ENCODE data around the gene DCLK3. TPM values are rescaled to one million over a fixed set of nuclear protein-coding genes. Genes with fewer than 3 reads are reported as not detected.

Gene DCLK3
- total and polyA plus RNA-seq, 4 donors = 0.04 to 0.80 (median 0.21) TPM

DNA sequence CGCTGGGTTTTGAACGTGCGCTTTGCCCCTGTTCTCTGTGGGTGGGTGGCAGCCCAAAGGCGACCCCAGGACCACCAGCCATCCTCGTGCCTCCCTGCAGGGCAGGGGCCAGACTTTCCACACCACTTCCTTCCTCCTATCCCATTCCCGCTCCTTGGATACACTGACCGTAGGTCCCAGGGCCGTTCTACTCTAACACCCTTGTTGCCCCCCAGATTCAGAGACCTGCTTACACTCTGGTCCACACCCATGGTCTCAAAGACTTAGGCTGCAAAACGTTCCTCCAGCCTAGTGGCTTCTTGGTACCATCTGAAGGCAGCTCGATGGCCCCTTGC, 318 bp upstream of the DCLK3 start:
- Histone ChIP-seq H3K36me3 (ENCODE audit: control insufficient read depth in 4 of 4, insufficient read depth in 4 of 4, low read length in 4 of 4) (no peaks in the 10 kb centered on the region), H3K9ac (ENCODE audit: insufficient read depth in 1 of 2, low read length in 2 of 2) (no peak overlapping the region), H3K9me3 (ENCODE audit: control insufficient read depth in 4 of 4, insufficient read depth in 3 of 4, low read length in 3 of 4) (peaks cover 0 to 6% (median 0%) of the 10 kb centered on the region in 4 donors), H3K27me3 (ENCODE audit: control insufficient read depth in 3 of 3, insufficient read depth in 3 of 3, low read length in 2 of 3) (peaks cover 6 to 57% (median 34%) of the 10 kb centered on the region in 3 donors), H3K4me1 (ENCODE audit: control insufficient read depth in 5 of 5, insufficient read depth in 5 of 5, low read length in 5 of 5) (peaks cover 0 to 10% (median 0%) of the 10 kb centered on the region in 5 donors), H3K27ac (ENCODE audit: low read depth in 1 of 2, low read length in 1 of 2) (no peak overlapping the region), H3K4me3 (no peak overlapping the region)
- 30 to 31% methylated on average over 9 to 10 of the region's 10 CpGs for WGBS, 2 donors
- no peak for ATAC-seq (ENCODE audit: insufficient read depth, low FRiP score)
- TF ChIP-seq, protein P1, sequence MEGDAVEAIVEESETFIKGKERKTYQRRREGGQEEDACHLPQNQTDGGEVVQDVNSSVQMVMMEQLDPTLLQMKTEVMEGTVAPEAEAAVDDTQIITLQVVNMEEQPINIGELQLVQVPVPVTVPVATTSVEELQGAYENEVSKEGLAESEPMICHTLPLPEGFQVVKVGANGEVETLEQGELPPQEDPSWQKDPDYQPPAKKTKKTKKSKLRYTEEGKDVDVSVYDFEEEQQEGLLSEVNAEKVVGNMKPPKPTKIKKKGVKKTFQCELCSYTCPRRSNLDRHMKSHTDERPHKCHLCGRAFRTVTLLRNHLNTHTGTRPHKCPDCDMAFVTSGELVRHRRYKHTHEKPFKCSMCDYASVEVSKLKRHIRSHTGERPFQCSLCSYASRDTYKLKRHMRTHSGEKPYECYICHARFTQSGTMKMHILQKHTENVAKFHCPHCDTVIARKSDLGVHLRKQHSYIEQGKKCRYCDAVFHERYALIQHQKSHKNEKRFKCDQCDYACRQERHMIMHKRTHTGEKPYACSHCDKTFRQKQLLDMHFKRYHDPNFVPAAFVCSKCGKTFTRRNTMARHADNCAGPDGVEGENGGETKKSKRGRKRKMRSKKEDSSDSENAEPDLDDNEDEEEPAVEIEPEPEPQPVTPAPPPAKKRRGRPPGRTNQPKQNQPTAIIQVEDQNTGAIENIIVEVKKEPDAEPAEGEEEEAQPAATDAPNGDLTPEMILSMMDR (IDR thresholded peaks at IDR 0.05; ENCODE audit: control extremely low read depth, extremely low read depth) = no peak
- no peak for DNase-seq

DNA sequence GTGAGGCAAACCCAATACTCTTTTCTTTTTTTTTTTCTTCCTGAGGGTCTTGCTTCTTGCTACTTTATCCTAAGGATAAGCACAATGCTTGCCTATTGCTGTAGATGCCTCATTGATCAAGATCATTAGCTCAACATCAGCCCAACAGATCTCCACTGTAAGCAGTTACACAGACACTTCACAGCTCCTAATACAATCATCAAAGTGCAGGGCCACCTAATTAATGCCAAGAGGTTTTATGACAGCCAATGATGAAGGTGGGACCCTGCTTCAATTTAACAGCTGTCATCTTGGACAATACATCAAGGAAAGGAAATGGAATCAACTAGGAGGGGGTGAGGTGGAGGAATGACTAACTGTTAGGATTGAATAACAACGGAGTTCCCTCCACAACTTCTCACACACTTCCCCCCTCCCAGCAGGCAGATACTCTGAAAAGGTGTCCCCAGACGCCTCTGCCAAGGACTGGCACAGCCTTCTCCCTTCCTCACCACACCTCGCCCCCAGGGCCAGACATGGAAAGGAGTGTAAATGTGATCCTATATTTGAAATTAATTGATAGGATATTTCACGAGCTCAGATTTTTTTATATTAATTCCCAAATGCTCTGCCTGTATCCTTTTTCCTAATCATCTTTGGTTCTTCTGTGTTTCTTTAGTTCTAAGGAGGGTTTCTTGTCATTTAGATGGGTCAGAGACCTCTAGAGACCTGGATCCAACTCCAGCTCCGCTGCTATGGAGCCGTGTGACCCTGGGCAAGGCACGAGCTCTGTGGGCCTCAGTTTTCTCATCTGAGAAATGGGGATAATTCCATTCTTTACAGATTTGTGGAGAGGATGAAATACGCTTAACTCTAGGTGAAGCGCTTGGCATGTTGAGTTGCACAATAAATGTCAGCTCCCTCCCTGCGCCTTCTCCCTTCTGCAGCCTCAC, 1.2 kb downstream of the DCLK3 start:
- Histone ChIP-seq H3K27ac (ENCODE audit: low read depth in 1 of 2, low read length in 1 of 2) (no peak overlapping the region), H3K4me3 (no peak overlapping the region), H3K9ac (ENCODE audit: insufficient read depth in 1 of 2, low read length in 2 of 2) (no peak overlapping the region), H3K36me3 (ENCODE audit: control insufficient read depth in 4 of 4, insufficient read depth in 4 of 4, low read length in 4 of 4) (no peaks in the 10 kb centered on the region), H3K4me1 (ENCODE audit: control insufficient read depth in 5 of 5, insufficient read depth in 5 of 5, low read length in 5 of 5) (peaks cover 0 to 10% (median 0%) of the 10 kb centered on the region in 5 donors), H3K9me3 (ENCODE audit: control insufficient read depth in 4 of 4, insufficient read depth in 3 of 4, low read length in 3 of 4) (peaks cover 0 to 6% (median 0%) of the 10 kb centered on the region in 4 donors), H3K27me3 (ENCODE audit: control insufficient read depth in 3 of 3, insufficient read depth in 3 of 3, low read length in 2 of 3) (peaks cover 6 to 54% (median 34%) of the 10 kb centered on the region in 3 donors)
- ATAC-seq (ENCODE audit: insufficient read depth, low FRiP score) = no peak
- 64 to 69% methylated on average over 10 of the region's 10 CpGs for WGBS, 2 donors
- TF ChIP-seq, protein P1 (IDR thresholded peaks at IDR 0.05; ENCODE audit: control extremely low read depth, extremely low read depth) = no peak
- DNase-seq = no peak

DNA sequence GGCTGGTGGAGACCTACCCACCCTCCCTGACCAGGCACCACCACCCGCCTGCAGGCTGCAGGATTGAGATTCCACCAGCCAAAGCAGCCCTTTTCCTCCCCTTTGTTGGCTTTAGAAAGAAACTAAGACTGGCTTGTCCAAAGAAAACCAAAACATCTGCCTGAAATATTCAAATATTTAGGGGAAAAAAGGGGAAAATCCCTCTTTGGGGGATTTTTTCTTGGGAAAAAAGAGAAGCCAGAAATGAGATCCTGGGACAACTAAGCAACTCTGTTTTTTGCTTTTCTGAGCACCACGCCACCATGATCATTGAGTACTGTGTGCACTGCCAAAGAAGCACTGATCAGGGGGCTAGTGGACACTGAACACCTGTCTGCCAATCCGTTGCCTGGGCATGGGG, 2.6 kb downstream of the DCLK3 start:
- Histone ChIP-seq H3K9me3 (ENCODE audit: control insufficient read depth in 4 of 4, insufficient read depth in 3 of 4, low read length in 3 of 4) (peaks cover 0 to 6% (median 0%) of the 10 kb centered on the region in 4 donors), H3K4me1 (ENCODE audit: control insufficient read depth in 5 of 5, insufficient read depth in 5 of 5, low read length in 5 of 5) (peaks cover 0 to 10% (median 0%) of the 10 kb centered on the region in 5 donors), H3K9ac (ENCODE audit: insufficient read depth in 1 of 2, low read length in 2 of 2) (no peak overlapping the region), H3K4me3 (no peak overlapping the region), H3K36me3 (ENCODE audit: control insufficient read depth in 4 of 4, insufficient read depth in 4 of 4, low read length in 4 of 4) (no peaks in the 10 kb centered on the region), H3K27ac (ENCODE audit: low read depth in 1 of 2, low read length in 1 of 2) (no peak overlapping the region), H3K27me3 (ENCODE audit: control insufficient read depth in 3 of 3, insufficient read depth in 3 of 3, low read length in 2 of 3) (peaks cover 6 to 50% (median 34%) of the 10 kb centered on the region in 3 donors)
- ATAC-seq (ENCODE audit: insufficient read depth, low FRiP score) (no peak), DNase-seq (no peak)
- WGBS, 2 donors = 89 to 96% methylated on average over 3 of the region's 3 CpGs
- TF ChIP-seq, protein P1 (IDR thresholded peaks at IDR 0.05; ENCODE audit: control extremely low read depth, extremely low read depth) = no peak
